Effector memory CD8-positive, alpha-beta T cell (primary cell): ENCODE data around the gene TMEM229A.
"Not testable (repeated sequence)": the region's sequence is repeated elsewhere in the genome, so short reads cannot be mapped to it uniquely, and the experiment has no call there.

Experiments used
- ATAC-seq: fragments of 150-1000 bp; cut with Tn5 transposase; replicated peaks from 2 replicates; pipeline ENCODE4 v1.10.0; 2021; ENCODE audit warnings: mild to moderate bottlenecking, moderate library complexity
- DNase-seq, 3 experiments: peaks; one replicate each; pipeline ENCODE4 v3.0.0; 2021
- H3K27ac Mint-ChIP-seq, 2 donors: one replicate each; pipeline ENCODE4 v1.8.0; 2022; ENCODE audit warnings: mild to moderate bottlenecking in 2 of 2, mixed read lengths in 2 of 2, moderate library complexity in 2 of 2
- H3K27me3 Mint-ChIP-seq, 2 donors: one replicate each; pipeline ENCODE4 v1.8.0; 2022; ENCODE audit warnings: mixed read lengths in 2 of 2
- H3K36me3 Mint-ChIP-seq: one replicate; pipeline ENCODE4 v1.8.0; 2022; ENCODE audit warnings: mild to moderate bottlenecking, moderate library complexity, mixed read lengths; ENCODE audit not compliant: insufficient read depth
- H3K4me1 Mint-ChIP-seq, 2 donors: one replicate each; pipeline ENCODE4 v1.8.0; 2022; ENCODE audit warnings: low read depth in 2 of 2, mixed read lengths in 2 of 2
- H3K4me3 Mint-ChIP-seq, 2 donors: one replicate each; pipeline ENCODE4 v1.8.0; 2022; ENCODE audit warnings: mild to moderate bottlenecking in 2 of 2, mixed read lengths in 2 of 2, moderate library complexity in 2 of 2
- H3K9me3 Mint-ChIP-seq, 2 donors: one replicate each; pipeline ENCODE4 v1.8.0; 2022; ENCODE audit warnings: mixed read lengths in 2 of 2

Gene TMEM229A

DNA sequence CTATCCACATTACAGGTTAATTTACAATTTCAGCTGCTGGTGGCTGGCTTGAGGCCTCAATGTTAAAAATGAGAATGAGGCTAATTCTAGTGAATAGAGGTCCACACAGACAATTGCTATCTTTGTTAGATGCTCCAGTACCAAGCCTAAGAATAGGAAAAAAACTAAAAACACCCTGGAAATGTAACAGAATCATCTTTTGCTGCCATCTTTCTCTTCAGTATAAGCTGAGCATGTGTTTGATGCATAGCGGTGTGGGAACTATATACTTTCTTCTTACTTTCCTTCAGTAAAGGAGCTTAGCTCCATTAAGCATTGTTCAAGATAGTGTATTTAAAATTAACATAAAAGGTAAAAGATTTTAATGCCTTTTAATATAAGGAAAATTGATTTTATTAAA lies 5.6 kb downstream of the TMEM229A start:
- Mint-ChIP-seq H3K27ac (no peak overlapping the region), H3K27me3 (peaks cover 16 to 18% of the 10 kb centered on the region in 2 donors), H3K36me3 (no peaks in the 10 kb centered on the region), H3K4me3 (no peak overlapping the region), H3K9me3 (peaks cover 0 to 6% of the 10 kb centered on the region in 2 donors), H3K4me1 (peaks cover 4 to 5% of the 10 kb centered on the region in 2 donors)
- DNase-seq (no peak), ATAC-seq (no peak)

DNA sequence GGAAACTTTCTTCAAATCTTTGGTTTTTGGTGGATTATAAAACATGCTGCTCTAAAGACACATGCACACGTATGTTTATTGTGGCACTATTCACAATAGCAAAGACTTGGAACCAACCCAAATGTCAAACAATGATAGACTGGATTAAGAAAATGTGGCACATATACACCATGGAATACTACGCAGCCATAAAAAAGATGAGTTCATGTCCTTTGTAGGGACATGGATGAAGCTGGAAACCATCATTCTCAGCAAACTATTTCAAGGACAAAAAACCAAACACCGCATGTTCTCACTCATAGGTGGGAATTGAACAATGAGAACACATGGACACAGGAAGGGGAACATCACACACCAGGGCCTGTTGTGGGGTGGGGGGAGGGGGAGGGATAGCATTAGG lies 8.5 kb downstream of the TMEM229A start:
- not testable (repeated sequence) for DNase-seq, H3K27ac Mint-ChIP-seq, H3K4me3 Mint-ChIP-seq, H3K9me3 Mint-ChIP-seq, H3K27me3 Mint-ChIP-seq, H3K4me1 Mint-ChIP-seq, ATAC-seq, H3K36me3 Mint-ChIP-seq

DNA sequence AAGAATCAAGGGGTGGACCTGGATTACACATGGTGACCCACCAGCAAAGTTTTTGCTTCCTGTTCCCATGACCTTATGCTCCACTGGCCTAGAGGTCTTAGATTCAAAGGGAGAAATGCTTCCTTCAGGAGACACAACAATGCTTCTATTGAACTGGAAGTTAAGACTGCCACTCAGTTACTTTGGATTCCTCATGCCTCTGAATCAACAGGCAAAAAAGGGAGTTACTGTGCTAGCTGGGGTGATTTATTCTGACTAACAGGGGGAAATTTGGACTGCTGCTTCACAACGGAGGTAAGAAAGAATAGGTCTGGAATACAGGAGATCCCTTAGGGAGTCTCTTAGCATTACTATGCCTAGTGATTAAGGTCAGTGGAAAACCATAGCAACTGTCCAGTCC lies 10.3 kb downstream of the TMEM229A start:
- no peak overlapping the region for H3K4me3 Mint-ChIP-seq
- no peaks in the 10 kb centered on the region for H3K4me1 Mint-ChIP-seq
- DNase-seq: no peak
- no peak for ATAC-seq
- H3K27ac Mint-ChIP-seq: no peak overlapping the region
- H3K36me3 Mint-ChIP-seq: no peaks in the 10 kb centered on the region
- H3K27me3 Mint-ChIP-seq: no peaks in the 10 kb centered on the region
- H3K9me3 Mint-ChIP-seq: peaks cover 4 to 6% of the 10 kb centered on the region in 2 donors

DNA sequence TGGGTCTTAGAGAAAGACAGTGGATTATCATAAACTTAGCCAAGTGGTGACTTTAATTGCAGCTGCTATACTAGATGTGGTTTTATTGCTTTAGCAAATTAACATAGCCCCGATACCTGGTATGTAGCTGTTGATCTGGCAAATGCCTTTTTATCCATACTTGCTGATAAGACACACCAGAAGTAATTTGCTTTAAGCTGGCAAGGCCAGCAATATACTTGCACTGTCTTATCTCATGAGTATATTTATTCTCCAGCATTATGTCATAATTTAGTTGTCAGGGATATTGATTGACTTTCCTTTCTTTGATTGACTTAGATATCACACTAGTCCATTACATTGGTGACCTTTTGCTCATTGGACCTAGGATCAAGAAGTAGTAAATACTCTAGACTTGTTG lies 12.8 kb downstream of the TMEM229A start:
- Mint-ChIP-seq H3K27me3 (no peaks in the 10 kb centered on the region), H3K4me1 (no peaks in the 10 kb centered on the region), H3K4me3 (no peak overlapping the region), H3K36me3 (no peaks in the 10 kb centered on the region), H3K27ac (no peak overlapping the region), H3K9me3 (peaks cover 4 to 6% of the 10 kb centered on the region in 2 donors)
- no peak for DNase-seq
- no peak for ATAC-seq

DNA sequence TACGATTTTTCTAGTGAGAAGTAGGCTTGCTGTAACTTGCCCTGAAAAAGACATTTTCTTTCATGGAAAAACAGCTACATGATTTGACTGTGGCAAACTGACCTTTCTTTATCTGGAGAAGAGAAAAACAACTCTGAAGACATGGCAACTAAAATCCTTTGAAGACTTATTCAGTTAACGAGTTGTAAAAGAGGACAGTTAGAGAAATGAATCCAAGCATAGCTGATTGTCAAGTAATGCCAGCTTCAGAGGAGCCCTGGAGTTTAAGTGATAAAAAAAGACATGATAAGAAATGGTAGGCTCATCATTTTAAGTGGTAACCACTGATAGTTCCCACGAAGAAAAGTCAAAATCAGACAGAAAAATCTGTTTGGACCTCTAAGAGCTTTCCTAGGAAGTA lies 19.6 kb downstream of the TMEM229A start:
- DNase-seq (no peak), ATAC-seq (no peak)
- H3K27me3 Mint-ChIP-seq: no peaks in the 10 kb centered on the region
- no peak overlapping the region for H3K4me3 Mint-ChIP-seq
- H3K9me3 Mint-ChIP-seq: no peaks in the 10 kb centered on the region
- no peak overlapping the region for H3K27ac Mint-ChIP-seq
- no peaks in the 10 kb centered on the region for H3K4me1 Mint-ChIP-seq
- H3K36me3 Mint-ChIP-seq: no peaks in the 10 kb centered on the region

DNA sequence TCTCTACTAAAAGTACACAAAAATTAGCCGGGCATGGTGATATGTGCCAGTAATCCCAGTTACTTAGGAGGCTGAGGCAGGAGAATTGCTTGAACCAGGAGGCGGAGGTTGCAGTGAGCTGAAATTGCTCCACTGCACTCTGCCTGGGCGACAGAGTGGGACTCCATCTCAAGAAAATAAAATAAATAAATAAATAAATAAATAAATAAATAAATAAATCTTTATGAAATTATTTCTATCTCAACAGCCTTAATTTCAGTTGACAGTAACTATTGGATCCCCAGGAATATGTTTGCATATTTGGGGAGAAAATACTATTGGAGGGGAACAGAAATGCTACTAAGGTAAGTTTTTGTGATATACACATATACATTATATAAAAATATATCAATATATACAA lies 20.0 kb downstream of the TMEM229A start:
- Mint-ChIP-seq H3K27me3 (no peaks in the 10 kb centered on the region), H3K27ac (no peak overlapping the region), H3K4me3 (no peak overlapping the region), H3K4me1 (no peaks in the 10 kb centered on the region), H3K36me3 (no peaks in the 10 kb centered on the region), H3K9me3 (no peaks in the 10 kb centered on the region)
- no peak for DNase-seq
- no peak for ATAC-seq

DNA sequence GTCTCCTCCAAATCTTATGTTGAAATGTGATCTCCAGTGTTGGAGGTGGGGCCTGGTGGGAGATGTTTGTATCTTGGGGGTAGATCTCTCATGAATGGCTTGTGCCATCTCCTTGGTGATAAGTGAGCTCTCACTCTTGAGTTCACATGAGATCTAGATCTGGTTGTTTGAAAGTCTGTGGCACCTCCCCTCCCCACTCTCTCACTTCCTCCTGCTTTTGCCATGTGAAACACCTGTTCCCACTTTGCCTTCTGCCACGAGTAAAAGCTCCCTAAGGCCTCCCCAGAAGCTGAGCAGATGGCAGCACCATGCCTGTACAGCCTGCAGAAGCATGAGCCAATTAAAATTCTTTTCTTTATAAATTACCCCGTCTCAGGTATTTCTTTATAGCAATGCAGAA lies 23.5 kb downstream of the TMEM229A start:
- H3K36me3 Mint-ChIP-seq: no peaks in the 10 kb centered on the region

DNA sequence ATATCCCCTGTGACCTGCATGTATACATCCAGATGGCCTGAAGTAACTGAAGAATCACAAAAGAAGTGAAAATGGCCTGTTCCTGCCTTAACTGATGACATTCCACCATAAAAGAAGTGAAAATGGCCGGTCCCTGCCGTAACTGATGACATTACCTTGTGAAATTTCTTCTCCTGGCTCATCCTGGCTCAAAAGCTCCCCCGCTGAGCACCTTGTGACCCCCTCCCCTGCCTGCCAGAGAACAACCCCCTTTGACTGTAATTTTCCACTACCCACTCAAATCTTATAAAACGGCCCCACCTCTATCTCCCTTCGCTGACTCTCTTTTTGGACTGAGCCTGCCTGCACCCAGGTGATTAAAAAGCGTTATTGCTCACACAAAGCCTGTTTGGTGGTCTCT lies 24.6 kb downstream of the TMEM229A start:
- ATAC-seq, H3K4me1 Mint-ChIP-seq, H3K36me3 Mint-ChIP-seq: not testable (repeated sequence)

More for the DNA sequence above, 23.5 kb downstream of the TMEM229A start:
- no peak overlapping the region for H3K27ac Mint-ChIP-seq
- H3K9me3 Mint-ChIP-seq: peaks cover 0 to 7% of the 10 kb centered on the region in 2 donors
- no peak for DNase-seq
- ATAC-seq: no peak
- H3K27me3 Mint-ChIP-seq: no peaks in the 10 kb centered on the region
- no peak overlapping the region for H3K4me3 Mint-ChIP-seq
- H3K4me1 Mint-ChIP-seq: no peaks in the 10 kb centered on the region

DNA sequence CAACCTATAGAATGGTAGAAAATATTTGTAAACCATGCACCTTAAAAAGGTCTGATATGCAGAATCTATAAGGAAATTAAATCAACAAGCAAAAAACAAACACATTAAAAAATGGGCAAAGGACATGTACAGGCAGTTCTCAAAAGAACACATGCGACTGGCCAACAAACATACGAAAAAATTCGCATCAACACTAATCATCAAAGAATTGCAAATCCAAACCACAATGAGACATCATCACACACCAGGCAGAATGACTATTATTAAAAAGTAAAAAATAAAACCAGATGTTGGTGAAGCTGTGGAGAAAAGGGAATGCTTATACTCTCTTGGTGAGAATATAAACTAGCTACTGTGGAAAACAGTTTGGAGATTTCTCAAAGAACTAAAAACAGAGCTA lies 33.2 kb downstream of the TMEM229A start:
- no peak for DNase-seq
- no peak for ATAC-seq
- Mint-ChIP-seq H3K27ac (no peak overlapping the region), H3K36me3 (no peaks in the 10 kb centered on the region), H3K4me3 (no peak overlapping the region), H3K4me1 (no peaks in the 10 kb centered on the region), H3K27me3 (no peaks in the 10 kb centered on the region), H3K9me3 (peaks cover 13 to 21% of the 10 kb centered on the region in 2 donors)

More for the DNA sequence above, 24.6 kb downstream of the TMEM229A start:
- not testable (repeated sequence) for H3K27me3 Mint-ChIP-seq, H3K4me3 Mint-ChIP-seq, DNase-seq, H3K27ac Mint-ChIP-seq
- H3K9me3 Mint-ChIP-seq: peaks cover 4 to 14% of the 10 kb centered on the region in 2 donors

DNA sequence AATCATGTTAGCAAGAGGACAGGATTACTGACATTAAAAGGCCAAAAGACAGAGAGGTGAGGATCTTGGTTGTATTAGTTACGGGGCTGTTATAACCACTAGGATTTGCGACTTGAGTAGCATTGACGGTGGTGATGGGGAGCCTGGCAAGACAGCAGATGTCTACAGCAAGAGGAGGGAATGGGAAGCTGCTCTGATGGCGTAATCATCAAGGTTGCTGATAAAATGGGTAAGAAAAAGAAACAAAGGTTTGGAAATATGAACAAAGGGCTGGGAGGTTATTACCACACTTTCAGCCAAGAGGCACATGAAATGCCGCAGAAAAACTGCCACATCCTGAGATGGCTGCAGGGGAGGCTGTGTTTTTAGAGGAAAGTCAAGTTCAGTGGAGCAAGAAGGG lies 33.9 kb downstream of the TMEM229A start:
- ATAC-seq (no peak), DNase-seq (no peak)
- Mint-ChIP-seq H3K36me3 (no peaks in the 10 kb centered on the region), H3K27me3 (no peaks in the 10 kb centered on the region), H3K9me3 (peaks cover 13 to 20% of the 10 kb centered on the region in 2 donors), H3K27ac (no peak overlapping the region), H3K4me1 (no peaks in the 10 kb centered on the region), H3K4me3 (no peak overlapping the region)

DNA sequence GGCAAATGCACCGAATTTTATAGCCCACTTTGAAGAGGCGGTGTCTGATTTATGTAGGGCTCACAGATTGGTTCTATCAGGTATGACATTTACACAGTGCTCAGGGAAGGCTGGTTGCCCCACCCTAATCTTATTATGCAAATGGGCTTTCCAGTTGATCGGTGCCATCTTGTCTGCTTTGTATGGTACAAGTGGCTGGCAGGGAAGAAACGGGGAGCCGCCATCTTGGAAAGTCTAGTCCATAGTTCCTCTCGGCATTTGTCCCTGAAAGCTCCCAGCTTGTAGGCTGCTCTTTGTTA lies 36.6 kb downstream of the TMEM229A start:
- H3K4me1 Mint-ChIP-seq: no peaks in the 10 kb centered on the region
- no peak overlapping the region for H3K27ac Mint-ChIP-seq
- H3K4me3 Mint-ChIP-seq: no peak overlapping the region
- DNase-seq (no peak), ATAC-seq (no peak)
- peaks cover 6 to 14% of the 10 kb centered on the region in 2 donors for H3K9me3 Mint-ChIP-seq
- no peaks in the 10 kb centered on the region for H3K36me3 Mint-ChIP-seq
- H3K27me3 Mint-ChIP-seq: no peaks in the 10 kb centered on the region

DNA sequence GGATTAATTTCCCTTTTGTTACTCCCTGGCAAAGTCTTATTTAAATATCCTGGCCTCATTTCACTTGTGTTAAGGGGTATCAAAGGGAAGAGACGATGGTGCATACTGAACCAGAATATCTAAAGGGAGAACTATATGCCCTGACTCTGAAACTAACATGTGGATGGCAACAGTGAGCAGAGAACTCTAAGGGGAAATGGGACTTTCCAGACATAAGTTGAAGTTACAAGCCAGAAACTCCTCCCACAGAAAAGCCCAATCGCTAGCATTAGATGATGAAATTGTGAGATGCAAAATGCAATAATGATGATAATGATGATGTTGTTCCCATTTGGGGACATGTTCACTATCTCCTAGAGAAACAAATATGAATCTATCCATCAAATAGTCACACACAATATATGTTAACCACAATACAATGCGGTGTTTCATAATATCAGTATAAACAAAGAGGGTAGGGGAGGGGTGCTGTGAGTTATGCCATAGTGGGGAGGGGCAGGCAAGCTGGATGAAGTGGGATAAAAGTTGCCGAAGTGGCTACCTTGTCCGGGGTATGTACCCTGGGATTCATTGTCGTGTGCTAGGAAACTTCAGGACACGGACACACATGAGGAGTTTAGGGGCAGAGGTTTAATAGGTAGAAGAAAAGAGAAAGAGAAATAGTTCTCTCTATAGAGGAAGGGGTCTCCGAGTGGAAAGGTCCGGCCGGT lies 37.1 kb downstream of the TMEM229A start:
- ATAC-seq: no peak
- no peak overlapping the region for H3K27ac Mint-ChIP-seq
- H3K36me3 Mint-ChIP-seq: no peaks in the 10 kb centered on the region
- no peak overlapping the region for H3K4me3 Mint-ChIP-seq
- H3K27me3 Mint-ChIP-seq: no peaks in the 10 kb centered on the region
- DNase-seq: no peak
- H3K4me1 Mint-ChIP-seq: no peaks in the 10 kb centered on the region
- peaks cover 6 to 14% of the 10 kb centered on the region in 2 donors for H3K9me3 Mint-ChIP-seq

DNA sequence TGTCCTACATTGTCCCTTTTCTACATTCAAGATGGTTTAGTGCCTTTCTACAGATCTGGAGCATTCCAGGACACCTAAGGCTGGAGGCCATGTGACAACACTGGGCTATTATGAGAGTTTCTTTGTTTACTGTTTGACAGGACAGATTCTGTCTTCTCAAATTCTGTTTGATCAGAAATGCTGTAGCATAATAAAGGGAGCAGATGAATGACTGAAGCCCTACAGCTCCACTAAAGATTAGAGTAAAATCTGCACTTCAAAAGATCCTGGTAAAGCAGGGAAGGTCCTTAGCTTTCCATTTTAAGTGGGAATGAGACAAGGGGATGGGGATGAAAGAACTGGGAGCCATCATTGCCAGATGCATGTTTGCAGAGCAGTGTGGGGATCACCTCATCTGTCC lies 38.4 kb downstream of the TMEM229A start:
- H3K9me3 Mint-ChIP-seq: peaks cover 6 to 14% of the 10 kb centered on the region in 2 donors
- H3K36me3 Mint-ChIP-seq: no peaks in the 10 kb centered on the region
- H3K4me3 Mint-ChIP-seq: no peak overlapping the region
- H3K4me1 Mint-ChIP-seq: no peaks in the 10 kb centered on the region
- H3K27me3 Mint-ChIP-seq: no peaks in the 10 kb centered on the region
- no peak for ATAC-seq
- no peak overlapping the region for H3K27ac Mint-ChIP-seq
- DNase-seq: no peak

DNA sequence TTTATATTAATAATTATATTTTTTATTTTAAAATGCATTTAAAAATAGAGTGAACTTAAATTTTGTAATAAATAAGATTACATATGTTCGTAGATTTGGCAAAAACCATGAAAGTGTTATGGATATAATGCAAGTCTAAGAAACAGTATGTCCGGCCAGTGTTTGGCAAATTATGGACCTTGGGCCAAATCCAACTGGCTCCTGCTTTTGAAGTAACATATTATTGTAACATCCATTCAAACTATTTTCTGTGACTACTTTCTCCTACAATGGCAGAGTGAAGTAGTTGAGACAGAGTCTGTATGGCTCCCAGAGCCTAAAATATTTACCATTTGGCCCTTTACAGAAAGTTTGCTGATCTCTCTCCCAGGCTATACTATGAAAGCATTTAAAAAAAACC lies 38.9 kb downstream of the TMEM229A start:
- Mint-ChIP-seq H3K27ac (no peak overlapping the region), H3K36me3 (no peaks in the 10 kb centered on the region)

More for the DNA sequence above, 38.9 kb downstream of the TMEM229A start:
- no peaks in the 10 kb centered on the region for H3K27me3 Mint-ChIP-seq
- no peak overlapping the region for H3K4me3 Mint-ChIP-seq
- no peaks in the 10 kb centered on the region for H3K4me1 Mint-ChIP-seq
- peaks cover 6 to 12% of the 10 kb centered on the region in 2 donors for H3K9me3 Mint-ChIP-seq
- no peak for DNase-seq
- ATAC-seq: no peak
